Measurements from ENCODE around the gene PKM. TPM values are rescaled to one million over a fixed set of nuclear protein-coding genes. Genes with fewer than 3 reads are reported as not detected.

PKM gene
- total and polyA plus RNA-seq, 2 experiments from 2014 or later, result 1,894 to 2,578 TPM

GRCh38 chr15:72203507-72203837 is 27.5 kb downstream of the PKM start:
- Histone ChIP-seq H3K4me3 (no peak overlapping the region), H3K4me1 (ENCODE audit: low read depth) (peaks cover 9% of the 10 kb centered on the region), H3K27ac (peak overlapping the region; percentile 50), H3K9me3 (ENCODE audit: low read depth) (no peaks in the 10 kb centered on the region), H3K36me3 (peaks cover 85% of the 10 kb centered on the region), H3K27me3 (no peaks in the 10 kb centered on the region)
- DNase-seq (ENCODE audit: low read depth in 1 of 2, low spot score in 1 of 2), result peak in 1 of 2 donors; percentile 91
- TF ChIP-seq CTCF (IDR thresholded peaks at IDR 0.05; ENCODE audit: low read depth, low read length), result no peak

DNA sequence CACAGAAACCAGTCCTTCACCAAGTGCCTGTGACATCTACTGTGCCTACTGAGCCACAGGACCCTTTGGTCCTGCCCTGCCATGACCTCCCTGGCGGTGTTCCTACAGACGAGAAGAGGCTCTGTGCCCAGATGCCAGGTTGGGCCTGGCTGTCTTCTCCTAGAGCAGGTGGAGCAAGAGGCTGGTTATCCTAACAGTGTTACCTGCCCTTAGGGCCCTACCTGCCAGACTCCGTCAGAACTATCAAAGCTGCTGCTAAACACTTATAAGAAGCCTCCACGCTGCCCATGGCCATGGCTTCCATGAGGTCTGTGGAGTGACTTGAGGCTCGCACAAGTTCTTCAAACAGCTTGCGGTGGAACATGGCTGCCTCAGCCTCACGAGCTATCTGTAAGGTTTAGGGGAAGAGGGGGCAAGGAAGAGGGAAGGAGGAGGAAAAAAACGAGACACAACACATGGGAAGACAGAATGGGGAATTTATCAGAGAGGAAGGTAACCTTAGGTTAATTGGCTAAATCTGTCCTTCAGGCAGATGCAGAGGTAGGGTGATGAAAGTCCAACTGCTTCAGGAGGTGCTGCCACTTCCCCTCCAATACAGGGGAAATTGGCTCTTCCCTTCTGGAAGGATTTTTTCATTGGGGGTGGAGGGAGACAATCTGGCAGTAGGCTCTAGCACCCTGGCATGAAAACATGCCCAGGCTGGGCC is 28.0 kb downstream of the PKM start:
- Histone ChIP-seq H3K4me3 (no peak overlapping the region), H3K9me3 (ENCODE audit: low read depth) (no peaks in the 10 kb centered on the region), H3K36me3 (peaks cover 82% of the 10 kb centered on the region), H3K4me1 (ENCODE audit: low read depth) (peaks cover 9% of the 10 kb centered on the region), H3K27ac (peak overlapping the region; percentile 80), H3K27me3 (peaks cover 2% of the 10 kb centered on the region)
- no peak for DNase-seq (ENCODE audit: low read depth in 1 of 2, low spot score in 1 of 2)
- no peak for TF ChIP-seq CTCF (IDR thresholded peaks at IDR 0.05; ENCODE audit: low read depth, low read length)

DNA sequence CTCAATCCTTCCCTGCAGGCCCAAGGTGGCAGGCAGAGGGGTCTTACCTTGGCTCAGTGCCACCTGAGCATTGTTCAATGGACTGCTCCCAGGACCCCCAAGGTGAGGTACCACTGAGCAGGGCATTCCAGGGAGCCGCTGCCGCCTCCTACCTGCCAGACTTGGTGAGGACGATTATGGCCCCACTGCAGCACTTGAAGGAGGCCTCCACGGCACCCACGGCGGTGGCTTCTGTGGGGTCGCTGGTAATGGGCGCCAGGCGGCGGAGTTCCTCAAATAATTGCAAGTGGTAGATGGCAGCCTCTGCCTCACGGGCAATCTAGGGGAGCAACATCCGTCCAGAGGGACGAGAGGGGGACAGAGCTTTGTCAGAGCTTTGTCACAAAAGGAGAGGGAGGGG is 28.7 kb downstream of the PKM start:
- Histone ChIP-seq H3K4me1 (ENCODE audit: low read depth) (peaks cover 9% of the 10 kb centered on the region), H3K27me3 (peaks cover 8% of the 10 kb centered on the region), H3K4me3 (no peak overlapping the region), H3K9me3 (ENCODE audit: low read depth) (no peaks in the 10 kb centered on the region), H3K36me3 (peaks cover 76% of the 10 kb centered on the region), H3K27ac (peak overlapping the region; percentile 80)
- no peak for DNase-seq (ENCODE audit: low read depth in 1 of 2, low spot score in 1 of 2)
- no peak for TF ChIP-seq CTCF (IDR thresholded peaks at IDR 0.05; ENCODE audit: low read depth, low read length)

- no peak for DNase-seq (ENCODE audit: low read depth in 1 of 2, low spot score in 1 of 2)
- no peak for TF ChIP-seq CTCF (IDR thresholded peaks at IDR 0.05; ENCODE audit: low read depth, low read length)
- no peaks in the 10 kb centered on the region for H3K9me3 ChIP-seq (ENCODE audit: low read depth)
- peaks cover 16% of the 10 kb centered on the region for H3K27me3 ChIP-seq
- peak overlapping the region; percentile 80 for H3K27ac ChIP-seq
- peaks cover 67% of the 10 kb centered on the region for H3K36me3 ChIP-seq
- peaks cover 9% of the 10 kb centered on the region for H3K4me1 ChIP-seq (ENCODE audit: low read depth)
- no peak overlapping the region for H3K4me3 ChIP-seq
Observed at GRCh38 chr15:72201391-72201921, 29.5 kb downstream of the PKM start.

DNA sequence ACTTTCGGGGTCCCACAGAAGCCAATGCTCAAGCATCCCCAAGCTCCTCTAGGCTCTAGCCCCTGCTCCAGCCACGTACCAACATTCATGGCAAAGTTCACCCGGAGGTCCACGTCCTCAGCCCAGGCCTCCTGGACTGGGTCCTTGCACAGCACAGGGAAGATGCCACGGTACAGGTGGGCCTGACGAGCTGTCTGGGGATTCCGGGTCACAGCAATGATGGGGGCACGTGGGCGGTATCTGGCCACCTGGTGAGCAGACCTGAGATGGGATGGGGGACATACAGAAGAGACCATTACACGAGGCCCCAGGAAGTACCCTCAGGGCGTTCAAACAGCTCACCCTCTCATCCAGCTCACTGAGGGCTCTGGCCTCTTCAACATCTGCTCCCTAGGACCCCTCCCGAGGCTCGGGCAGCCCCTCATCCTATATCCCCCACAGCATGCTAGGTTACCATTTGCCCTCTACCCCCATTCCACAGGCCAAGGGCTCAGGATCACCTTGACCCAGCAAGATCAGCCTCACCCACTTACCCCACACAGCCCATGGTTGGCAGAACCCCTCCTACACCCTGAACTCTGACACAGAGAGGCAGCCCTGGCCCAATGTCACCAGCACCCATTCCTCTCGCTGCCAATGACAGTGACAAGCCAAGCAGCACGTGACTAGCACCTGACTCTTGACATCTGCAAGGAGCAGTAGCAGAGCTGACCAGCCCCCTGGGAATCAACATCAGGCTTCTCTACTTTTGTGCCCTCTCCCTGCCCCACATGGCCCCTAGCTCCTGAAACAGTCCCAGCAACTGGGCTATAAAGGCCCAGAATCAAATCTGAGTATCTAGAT is 30.4 kb downstream of the PKM start:
- Histone ChIP-seq H3K27ac (peak overlapping the region; percentile 80), H3K4me3 (no peak overlapping the region), H3K9me3 (ENCODE audit: low read depth) (no peaks in the 10 kb centered on the region), H3K36me3 (peaks cover 59% of the 10 kb centered on the region), H3K27me3 (peaks cover 24% of the 10 kb centered on the region), H3K4me1 (ENCODE audit: low read depth) (peaks cover 9% of the 10 kb centered on the region)
- TF ChIP-seq CTCF (IDR thresholded peaks at IDR 0.05; ENCODE audit: low read depth, low read length), result no peak
- no peak for DNase-seq (ENCODE audit: low read depth in 1 of 2, low spot score in 1 of 2)
